Erythroblast (primary cell): ENCODE measurements around the gene GABRR3.

Experiments used
- GATA1 ChIP-seq: IDR thresholded peaks from 2 replicates; pipeline ENCODE4 v1.6.1; 2011; ENCODE audit warnings: low read depth, mild to moderate bottlenecking, control low read depth, low read length, moderate library complexity
- POLR2A ChIP-seq: IDR thresholded peaks from 2 replicates; pipeline ENCODE4 v1.6.1; 2011; ENCODE audit warnings: mild to moderate bottlenecking, low read length

- TF ChIP-seq GATA1: no peak
- TF ChIP-seq POLR2A: no peak
Measured at GRCh38 chr3:97999994-98000393, 35.1 kb downstream of the GABRR3 start.
